DOHH2 (cell line): Measurements from ENCODE around the gene SF3A1.

Experiments
- EZH2phosphoT487 ChIP-seq: fragments of 200-600 bp; sonication (generic); IDR thresholded peaks from 2 replicates; pipeline ENCODE4 v1.6.1; 2017; ENCODE audit warnings: borderline replicate concordance, mild to moderate bottlenecking, antibody characterized with exemption, low read length, moderate library complexity, mixed read lengths
- TF ChIP-seq, protein P1 (sequence below): fragments of 200-600 bp; sonication (generic); IDR thresholded peaks from one replicate; pipeline ENCODE4 v1.5.1; 2014; ENCODE audit warnings: antibody characterized with exemption, mild to moderate bottlenecking, low read depth, low read length; ENCODE audit not compliant: poor library complexity, severe bottlenecking

DNA sequence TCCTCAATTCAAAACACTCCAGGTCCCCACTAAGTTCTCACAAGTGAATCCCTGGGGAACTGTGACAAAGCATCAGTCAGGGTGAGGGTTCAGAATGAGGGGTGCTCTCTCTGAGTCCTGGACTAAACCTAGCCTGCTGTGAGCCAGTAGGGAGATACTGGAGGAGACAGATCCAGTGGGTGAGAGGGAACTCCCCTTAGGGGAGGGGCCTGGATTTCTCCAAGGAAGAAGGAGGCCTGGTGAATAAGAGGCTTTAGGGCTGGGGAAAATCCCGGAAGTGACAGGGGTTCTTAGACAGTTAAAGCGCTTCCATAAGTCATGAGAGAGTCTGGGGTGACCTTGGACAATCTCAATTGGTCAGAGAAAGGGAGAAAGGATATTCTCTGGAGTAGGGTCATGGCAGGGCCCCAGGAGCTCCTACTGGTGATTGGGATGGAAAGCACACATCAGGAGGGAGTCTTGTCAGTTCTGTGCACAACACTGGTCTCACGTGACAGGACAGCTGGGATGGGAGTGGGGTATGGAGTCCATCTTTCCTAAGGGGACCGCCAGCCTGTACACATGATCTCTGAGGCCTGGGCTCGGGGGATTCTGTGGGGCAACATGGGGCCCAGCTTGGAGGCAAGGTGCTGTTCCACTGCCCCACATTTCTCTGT is 31.5 kb downstream of the SF3A1 start:
- TF ChIP-seq, protein P1, sequence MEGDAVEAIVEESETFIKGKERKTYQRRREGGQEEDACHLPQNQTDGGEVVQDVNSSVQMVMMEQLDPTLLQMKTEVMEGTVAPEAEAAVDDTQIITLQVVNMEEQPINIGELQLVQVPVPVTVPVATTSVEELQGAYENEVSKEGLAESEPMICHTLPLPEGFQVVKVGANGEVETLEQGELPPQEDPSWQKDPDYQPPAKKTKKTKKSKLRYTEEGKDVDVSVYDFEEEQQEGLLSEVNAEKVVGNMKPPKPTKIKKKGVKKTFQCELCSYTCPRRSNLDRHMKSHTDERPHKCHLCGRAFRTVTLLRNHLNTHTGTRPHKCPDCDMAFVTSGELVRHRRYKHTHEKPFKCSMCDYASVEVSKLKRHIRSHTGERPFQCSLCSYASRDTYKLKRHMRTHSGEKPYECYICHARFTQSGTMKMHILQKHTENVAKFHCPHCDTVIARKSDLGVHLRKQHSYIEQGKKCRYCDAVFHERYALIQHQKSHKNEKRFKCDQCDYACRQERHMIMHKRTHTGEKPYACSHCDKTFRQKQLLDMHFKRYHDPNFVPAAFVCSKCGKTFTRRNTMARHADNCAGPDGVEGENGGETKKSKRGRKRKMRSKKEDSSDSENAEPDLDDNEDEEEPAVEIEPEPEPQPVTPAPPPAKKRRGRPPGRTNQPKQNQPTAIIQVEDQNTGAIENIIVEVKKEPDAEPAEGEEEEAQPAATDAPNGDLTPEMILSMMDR = no peak
- TF ChIP-seq EZH2phosphoT487 = no peak
